Loucy (cell line): ENCODE results near the gene SMYD2.

Source experiments
- H2AFZ ChIP-seq: fragments of 200-600 bp; sonication (generic); 2 replicates; pipeline ENCODE4 v1.6.0; 2016; ENCODE audit warnings: antibody characterized with exemption, mild to moderate bottlenecking, low read length, moderate library complexity
- H3F3A ChIP-seq: fragments of 200-600 bp; 2 replicates; pipeline ENCODE4 v1.6.0; 2016; ENCODE audit warnings: antibody characterized with exemption, low read depth, mild to moderate bottlenecking
- H3K27me3 ChIP-seq: fragments of 200-600 bp; sonication (generic); 2 replicates; pipeline ENCODE4 v1.6.1; 2014; ENCODE audit warnings: low read length, mild to moderate bottlenecking; ENCODE audit not compliant: insufficient read depth, poor library complexity, severe bottlenecking
- H3K36me3 ChIP-seq: fragments of 200-600 bp; sonication (generic); 2 replicates; pipeline ENCODE4 v1.6.1; 2016; ENCODE audit warnings: low read length; ENCODE audit not compliant: insufficient read depth
- H3K4me1 ChIP-seq: fragments of 200-600 bp; sonication (generic); 2 replicates; pipeline ENCODE4 v1.5.1; 2014; ENCODE audit warnings: low read length, mild to moderate bottlenecking; ENCODE audit not compliant: insufficient read depth, poor library complexity, severe bottlenecking
- H3K4me2 ChIP-seq: fragments of 200-600 bp; sonication (generic); 2 replicates; pipeline ENCODE4 v1.6.0; 2014; ENCODE audit warnings: antibody characterized with exemption, low read length, low read depth, mild to moderate bottlenecking; ENCODE audit not compliant: poor library complexity, severe bottlenecking
- H3K4me3 ChIP-seq: fragments of 200-600 bp; sonication (generic); 2 replicates; pipeline ENCODE4 v1.5.1; 2014; ENCODE audit warnings: low read length, mild to moderate bottlenecking, mixed read lengths; ENCODE audit not compliant: poor library complexity, severe bottlenecking
- H3K79me2 ChIP-seq: fragments of 200-600 bp; sonication (generic); 2 replicates; pipeline ENCODE4 v1.6.1; 2014; ENCODE audit warnings: low read length; ENCODE audit not compliant: insufficient read depth
- H3K9ac ChIP-seq: fragments of 200-600 bp; sonication (generic); 2 replicates; pipeline ENCODE4 v1.6.0; 2014; ENCODE audit warnings: mild to moderate bottlenecking, low read depth, low read length, moderate library complexity; ENCODE audit not compliant: poor library complexity, severe bottlenecking
- H3K9me2 ChIP-seq: fragments of 200-600 bp; sonication (generic); replicated peaks from 2 replicates; pipeline ENCODE4 v1.6.1; 2016; ENCODE audit warnings: low read depth, low read length, mixed read lengths
- H3K9me3 ChIP-seq: fragments of 200-600 bp; sonication (generic); 2 replicates; pipeline ENCODE4 v1.6.1; 2014; ENCODE audit warnings: mild to moderate bottlenecking, antibody characterized with exemption, low read length, low read depth; ENCODE audit not compliant: insufficient read depth
- H4K20me1 ChIP-seq: fragments of 200-600 bp; sonication (generic); 2 replicates; pipeline ENCODE4 v1.6.0; 2014; ENCODE audit warnings: antibody characterized with exemption, low read length, mild to moderate bottlenecking; ENCODE audit not compliant: insufficient read depth, poor library complexity, severe bottlenecking
- CTCF ChIP-seq: fragments of 200-600 bp; sonication (generic); conservative IDR thresholded peaks from 2 replicates; pipeline ENCODE4 v1.5.1; 2014; ENCODE audit warnings: mild to moderate bottlenecking, antibody characterized with exemption, low read length
- EZH2phosphoT487 ChIP-seq: fragments of 200-600 bp; IDR thresholded peaks from 2 replicates; pipeline ENCODE4 v1.6.1; 2018; ENCODE audit warnings: antibody characterized with exemption, mild to moderate bottlenecking, moderate library complexity, borderline replicate concordance

SMYD2 gene

DNA sequence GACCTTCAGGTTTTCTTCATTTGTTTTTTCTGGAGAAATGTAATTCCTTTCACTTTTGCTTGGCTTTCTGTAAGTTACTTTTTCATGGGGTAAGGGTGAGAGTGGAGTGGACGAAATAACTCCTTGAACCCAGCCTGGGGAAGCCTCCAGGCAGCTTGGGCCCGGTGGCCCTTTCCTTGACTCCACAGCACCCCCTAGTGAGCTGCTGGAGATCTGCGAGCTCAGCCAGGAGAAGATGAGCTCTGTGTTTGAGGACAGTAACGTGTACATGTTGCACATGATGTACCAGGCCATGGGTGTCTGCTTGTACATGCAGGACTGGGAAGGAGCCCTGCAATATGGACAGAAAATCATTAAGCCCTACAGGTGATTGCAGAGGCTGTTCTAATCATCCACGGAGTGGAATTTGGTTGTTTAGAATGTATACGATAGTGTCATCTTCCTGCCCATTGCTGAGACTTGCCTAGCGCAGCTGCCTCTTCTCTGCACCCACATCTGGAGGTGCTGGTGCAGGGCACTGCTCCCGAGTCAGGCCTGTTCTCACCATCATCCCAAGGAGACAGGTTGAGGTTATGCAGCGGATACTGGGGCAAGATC lies 51.0 kb downstream of the SMYD2 start:
- Histone ChIP-seq H3K36me3 (peaks cover 76% of the 10 kb centered on the region), H3K9ac (no peak overlapping the region), H3K27me3 (no peaks in the 10 kb centered on the region), H3K4me2 (no peak overlapping the region), H4K20me1 (no peaks in the 10 kb centered on the region), H2AFZ (no peak overlapping the region), H3F3A (0 out of 2 replicates have a peak, but pooled peaks cover 5% of the 10 kb centered on the region), H3K79me2 (no peaks in the 10 kb centered on the region), H3K9me2 (no peaks in the 10 kb centered on the region), H3K4me3 (no peak overlapping the region), H3K4me1 (peaks cover 18% of the 10 kb centered on the region), H3K9me3 (no peaks in the 10 kb centered on the region)
- TF ChIP-seq EZH2phosphoT487 (no peak), CTCF (peak; percentile 96)

- Histone ChIP-seq H2AFZ (no peak overlapping the region), H3K4me2 (no peak overlapping the region), H4K20me1 (no peaks in the 10 kb centered on the region), H3K4me3 (no peak overlapping the region), H3K9me3 (no peaks in the 10 kb centered on the region), H3K4me1 (peaks cover 5% of the 10 kb centered on the region), H3K79me2 (no peaks in the 10 kb centered on the region), H3K36me3 (peaks cover 85% of the 10 kb centered on the region), H3K9me2 (no peaks in the 10 kb centered on the region), H3K27me3 (no peaks in the 10 kb centered on the region), H3K9ac (no peak overlapping the region), H3F3A (no peaks in the 10 kb centered on the region)
- TF ChIP-seq EZH2phosphoT487 (no peak), CTCF (peak; percentile 91)
Observed at GRCh38 chr1:214332946-214333798, 52.2 kb downstream of the SMYD2 start.

DNA sequence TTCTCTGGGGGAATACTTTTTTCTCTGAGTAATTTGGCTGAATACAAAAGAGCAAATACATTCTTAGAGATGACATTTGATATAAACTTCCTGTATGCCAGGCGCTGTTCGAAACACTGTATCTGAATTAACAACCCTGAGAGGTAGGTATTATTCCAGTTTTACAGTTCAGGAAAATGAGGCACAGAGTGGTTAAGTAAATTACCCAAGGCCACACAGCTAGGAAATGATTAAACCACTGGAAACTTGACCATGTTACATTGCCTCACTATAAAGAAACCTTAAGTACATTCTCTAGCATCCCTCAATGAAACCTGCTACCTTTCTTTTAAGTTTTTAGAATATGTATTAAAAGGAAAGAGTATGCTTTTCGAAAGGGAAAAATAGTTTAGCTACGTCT lies 54.6 kb downstream of the SMYD2 start:
- no peaks in the 10 kb centered on the region for H3K79me2 ChIP-seq
- H4K20me1 ChIP-seq: no peaks in the 10 kb centered on the region
- peaks cover 66% of the 10 kb centered on the region for H3K36me3 ChIP-seq
- no peaks in the 10 kb centered on the region for H3F3A ChIP-seq
- H3K9me3 ChIP-seq: no peaks in the 10 kb centered on the region
- no peak overlapping the region for H2AFZ ChIP-seq
- no peak overlapping the region for H3K9ac ChIP-seq
- no peaks in the 10 kb centered on the region for H3K27me3 ChIP-seq
- H3K4me2 ChIP-seq: no peak overlapping the region
- H3K4me1 ChIP-seq: no peaks in the 10 kb centered on the region
- H3K4me3 ChIP-seq: no peak overlapping the region
- TF ChIP-seq CTCF: no peak
- no peak for TF ChIP-seq EZH2phosphoT487
- no peaks in the 10 kb centered on the region for H3K9me2 ChIP-seq
